Measurements from ENCODE around the gene ADAMTS12.
A peak's percentile ranks its signal among the peaks of the same experiment; 100 is the strongest.

The ADAMTS12 gene

DNA sequence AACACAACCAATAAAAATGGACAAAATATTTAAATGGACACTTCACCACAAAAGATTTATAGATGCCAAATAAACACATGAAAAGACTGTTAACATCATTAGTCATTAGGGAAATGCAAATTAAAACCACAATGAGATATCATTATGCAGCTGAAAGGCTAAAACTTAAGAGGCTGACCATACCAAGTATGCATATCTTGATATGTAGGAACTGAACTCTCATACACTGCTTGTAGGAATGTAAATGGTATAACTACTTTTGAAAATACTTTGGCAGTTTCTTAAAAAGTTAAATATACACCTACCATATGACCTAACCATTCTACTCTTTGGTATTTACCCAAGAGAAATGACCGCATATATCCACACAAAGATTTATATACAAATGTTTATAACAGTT lies 13.6 kb upstream of the ADAMTS12 start:
- DNase-seq: no peak

DNA sequence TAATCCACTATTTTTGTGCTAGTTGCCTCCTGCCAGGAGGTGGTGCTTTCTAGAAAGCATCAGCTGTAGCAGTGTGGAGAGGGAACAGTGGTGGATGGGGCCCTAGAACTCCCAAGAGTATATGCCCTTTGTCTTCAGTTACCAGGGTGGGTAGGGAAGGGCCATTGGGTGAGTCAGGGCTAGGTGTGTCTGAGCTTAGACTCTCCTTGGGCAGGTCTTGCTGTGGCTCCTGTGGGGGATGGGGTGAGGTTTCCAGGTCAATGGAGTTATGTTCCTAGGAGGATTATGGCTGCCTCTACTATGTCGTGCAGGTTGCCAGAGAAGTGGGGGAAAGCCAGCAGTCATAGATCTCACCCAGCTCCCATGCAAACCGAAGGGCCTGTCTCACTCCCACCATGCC lies 11.3 kb upstream of the ADAMTS12 start:
- no peak for DNase-seq

DNA sequence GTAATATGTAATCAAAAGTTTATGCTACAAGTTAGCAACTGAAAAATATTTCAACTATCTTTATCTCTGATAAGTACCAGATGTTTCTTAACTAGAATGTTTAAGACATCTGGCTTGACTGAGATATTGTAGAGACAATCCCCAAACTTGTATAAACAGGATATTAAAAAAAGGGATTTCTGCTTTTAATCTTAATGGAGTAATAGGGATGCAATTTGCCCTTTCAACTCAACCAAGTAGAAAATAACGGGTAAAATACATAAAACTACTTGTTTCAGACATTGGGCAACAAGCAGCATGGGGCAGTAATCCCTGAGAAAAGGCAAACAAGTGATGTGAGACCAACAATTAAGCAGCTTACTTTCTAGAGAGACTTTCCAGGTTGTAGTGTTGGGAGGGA lies 9.4 kb upstream of the ADAMTS12 start:
- no peak for DNase-seq

DNA sequence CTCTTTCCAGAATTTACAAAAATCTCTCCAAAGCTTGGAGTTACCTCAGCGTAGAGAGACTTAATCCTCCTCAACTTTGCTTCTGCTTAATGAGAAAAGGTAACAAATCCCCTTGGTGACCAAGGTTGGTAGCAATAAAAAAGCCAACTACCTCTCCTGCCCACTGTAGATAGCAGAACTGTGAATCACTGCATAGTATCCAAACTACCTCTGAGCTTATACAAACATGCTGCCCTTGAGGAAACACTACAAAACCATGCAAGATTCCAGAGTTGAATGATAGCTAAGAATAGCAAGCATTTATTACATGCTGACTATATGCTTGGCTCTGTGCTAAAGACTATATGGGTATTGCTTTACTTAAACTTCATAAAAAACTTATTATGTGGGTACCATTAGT lies 2.8 kb upstream of the ADAMTS12 start:
- DNase-seq: no peak

DNA sequence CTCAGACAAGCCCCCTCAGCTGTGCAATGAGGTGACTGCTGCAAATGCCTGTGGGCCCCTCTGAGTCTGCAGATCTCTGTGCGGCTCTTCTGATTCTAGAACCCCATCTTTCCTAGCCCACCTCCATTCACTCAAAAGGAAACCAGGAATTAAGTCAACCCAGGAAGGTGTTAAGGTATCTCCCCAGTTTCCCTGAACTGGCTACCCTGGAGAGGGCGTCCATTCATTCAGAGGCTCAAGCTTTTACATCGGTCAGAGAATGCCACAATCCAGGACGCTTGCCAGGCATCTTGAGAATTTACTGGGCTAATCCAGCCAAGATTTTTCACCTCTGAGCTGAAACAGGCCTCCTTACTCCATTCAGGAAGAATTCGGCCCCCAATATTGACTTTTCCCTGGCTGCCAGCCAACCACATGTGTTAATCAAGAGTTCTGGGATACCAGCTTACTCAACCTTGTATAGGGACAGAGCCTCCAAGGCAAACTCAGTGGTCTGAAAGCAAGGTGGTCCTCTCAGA lies 889 bp upstream of the ADAMTS12 start:
- DNase-seq: no peak

DNA sequence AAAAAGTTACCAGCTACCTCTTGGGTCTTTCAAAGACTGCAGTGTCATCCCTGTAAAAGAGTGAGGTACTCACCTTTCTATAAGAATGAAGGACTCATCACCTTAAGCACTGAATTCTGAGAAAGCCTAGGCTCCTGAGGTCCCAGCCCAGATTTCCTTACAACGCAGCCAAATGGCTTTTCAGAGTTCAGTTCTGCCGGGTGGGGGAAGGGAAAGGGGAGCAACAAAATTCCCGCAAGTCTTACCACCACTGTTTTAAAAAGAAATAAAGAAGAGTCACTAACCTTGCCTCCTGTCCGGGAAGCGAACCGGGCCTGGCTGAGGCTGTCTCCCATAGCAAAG lies 373 bp downstream of the ADAMTS12 start:
- no peak for DNase-seq

DNA sequence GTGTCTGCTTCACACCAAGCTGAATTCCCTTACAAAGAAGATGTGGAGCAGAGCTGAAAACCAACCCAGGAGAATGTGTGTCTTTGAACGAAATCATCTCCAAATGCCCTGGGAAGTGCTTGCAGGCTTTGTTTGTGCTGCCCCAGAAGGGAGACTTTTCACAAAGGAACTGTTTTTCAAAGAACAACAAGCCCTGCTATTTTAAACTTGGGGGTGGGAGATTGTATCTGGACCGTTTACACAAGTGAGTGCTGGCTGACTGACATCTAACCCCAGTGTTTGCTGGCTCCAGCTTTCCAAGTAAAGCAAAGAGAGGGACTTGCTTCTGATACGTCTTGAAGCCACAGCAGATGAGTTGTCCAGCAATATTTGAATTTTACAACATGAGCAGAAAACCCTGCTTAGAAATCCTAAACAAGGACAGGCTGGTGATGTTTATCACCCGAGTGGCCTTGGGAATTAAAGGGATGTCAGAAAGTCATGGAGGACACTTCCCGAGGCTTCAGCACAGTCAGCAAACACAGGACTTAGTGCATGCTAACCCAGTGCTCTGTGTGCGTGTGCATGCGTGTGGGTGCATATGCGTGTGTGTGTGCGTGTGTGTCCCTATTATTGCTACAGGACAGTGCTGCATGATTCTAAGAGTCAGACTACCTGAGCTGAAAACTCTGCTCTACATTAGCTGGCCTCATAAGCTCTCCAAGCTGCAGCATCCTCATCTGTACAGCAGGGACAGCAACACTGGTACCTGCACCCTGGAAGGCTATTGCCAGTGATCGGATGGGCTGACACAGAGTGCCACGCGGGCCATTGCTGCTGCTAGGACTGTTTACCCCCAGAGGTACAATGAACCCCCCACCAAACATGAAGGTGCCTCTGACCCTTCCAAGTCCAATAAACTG lies 1.4 kb downstream of the ADAMTS12 start:
- DNase-seq: no peak

DNA sequence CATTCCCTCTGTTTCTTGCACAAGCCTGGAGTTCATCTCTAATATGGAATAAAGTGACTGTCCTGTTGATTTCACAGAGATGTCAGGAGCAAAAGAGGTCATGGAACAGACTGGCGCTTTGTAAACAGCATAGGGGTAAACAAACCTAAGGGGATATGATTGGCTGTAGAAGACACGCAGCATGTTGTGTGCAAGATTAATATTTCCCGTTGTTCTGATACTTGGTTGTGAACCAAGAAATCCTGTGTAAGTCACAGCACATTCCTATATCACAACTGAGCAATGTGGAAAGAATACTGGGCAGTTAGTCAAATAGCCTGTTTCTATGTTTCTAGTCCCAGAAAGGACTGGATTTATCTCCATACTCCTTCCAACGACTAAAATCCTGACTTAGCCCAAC lies 3.2 kb downstream of the ADAMTS12 start:
- no peak for DNase-seq

DNA sequence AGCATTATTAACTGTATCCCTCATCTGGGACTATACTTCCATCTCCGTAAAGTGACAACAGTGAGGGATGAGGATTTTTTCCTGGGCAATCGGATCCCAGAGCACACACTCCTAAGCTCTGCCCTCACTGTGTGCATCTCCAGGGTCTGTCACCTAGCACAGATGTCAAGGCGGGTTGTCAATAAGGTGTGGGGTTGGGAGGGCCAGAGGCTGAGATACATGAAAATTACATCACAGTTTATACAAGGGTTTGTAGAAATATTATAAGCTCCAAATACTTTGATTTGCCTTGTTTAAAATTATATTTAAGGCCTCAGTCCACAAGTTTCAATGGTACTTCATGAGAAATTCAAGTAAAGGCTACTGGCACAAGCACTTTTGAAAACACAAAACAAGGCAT lies 4.5 kb downstream of the ADAMTS12 start:
- no peak for DNase-seq

DNA sequence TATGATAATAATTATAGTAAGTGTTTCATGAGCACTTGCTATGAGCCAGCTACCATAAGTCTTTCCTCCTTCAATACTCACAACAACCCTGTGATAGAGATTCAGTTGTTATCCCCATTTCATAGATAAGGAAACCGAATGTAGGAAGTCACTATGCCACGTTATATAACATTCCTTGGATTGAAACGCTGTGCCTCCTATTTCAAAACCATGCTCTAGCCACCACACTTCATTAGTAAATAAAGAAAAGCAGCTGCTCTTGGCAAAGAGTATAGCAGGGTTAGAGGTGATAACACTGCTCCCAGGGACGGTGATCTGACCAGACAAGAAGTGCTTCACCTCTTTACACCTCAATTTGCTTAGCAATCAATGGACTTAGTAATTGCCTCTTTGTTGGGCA lies 5.5 kb downstream of the ADAMTS12 start:
- DNase-seq: no peak

DNA sequence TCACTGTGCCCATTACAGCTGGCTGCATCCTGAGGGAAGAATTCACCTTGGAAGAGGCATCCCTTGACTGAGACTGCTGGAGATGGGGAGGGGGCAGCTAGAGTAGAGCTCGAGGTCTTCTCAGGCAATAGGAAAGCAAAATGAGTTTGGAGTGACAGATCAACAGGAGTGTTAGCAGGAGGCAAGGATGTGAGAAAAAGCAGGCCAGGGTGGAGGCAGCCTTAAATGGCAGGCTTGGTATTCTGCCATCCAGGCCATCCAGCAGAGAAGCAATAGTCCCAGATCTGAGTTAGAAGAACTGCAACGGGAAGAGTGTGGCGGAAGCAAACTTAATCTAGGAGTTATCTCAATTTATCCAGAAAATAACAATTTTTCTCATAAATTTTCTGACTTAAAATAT lies 6.1 kb downstream of the ADAMTS12 start:
- no peak for DNase-seq

DNA sequence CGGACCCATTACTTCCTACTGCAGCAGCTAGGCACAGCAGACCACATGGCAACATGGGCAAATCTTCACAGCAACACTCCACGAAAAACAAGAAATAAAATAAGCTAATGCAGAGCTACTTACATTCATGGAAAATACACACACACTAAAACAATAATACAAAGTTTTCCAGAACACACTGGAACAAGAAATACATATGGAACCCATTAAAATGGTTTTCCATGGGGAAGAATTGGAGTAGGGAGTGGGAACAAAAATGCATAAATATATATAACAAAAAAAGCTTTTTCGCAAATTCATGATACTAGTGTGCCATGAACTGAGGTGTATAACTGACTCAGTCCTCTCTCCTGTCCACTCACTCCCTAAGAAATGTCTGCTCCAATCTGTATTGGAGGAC lies 8.3 kb downstream of the ADAMTS12 start:
- DNase-seq: no peak

DNA sequence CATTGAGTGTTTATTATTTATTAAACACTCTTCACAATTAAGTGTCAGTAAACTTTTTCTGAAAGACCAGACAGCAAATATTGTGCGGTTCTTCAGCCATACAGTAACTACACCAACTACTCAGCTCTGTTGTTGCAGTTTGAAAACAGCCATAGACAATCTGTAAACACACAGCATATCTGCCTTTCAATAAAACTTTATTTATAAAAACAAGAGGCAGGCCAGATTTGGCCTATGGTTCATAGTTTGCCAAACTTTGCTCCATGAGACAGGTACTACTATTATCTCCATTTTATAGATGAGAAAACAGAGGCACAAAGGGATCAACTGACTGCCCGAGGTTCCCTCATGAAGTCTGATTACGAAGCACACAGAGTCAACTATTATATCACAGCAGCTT lies 11.5 kb downstream of the ADAMTS12 start:
- DNase-seq: no peak

DNA sequence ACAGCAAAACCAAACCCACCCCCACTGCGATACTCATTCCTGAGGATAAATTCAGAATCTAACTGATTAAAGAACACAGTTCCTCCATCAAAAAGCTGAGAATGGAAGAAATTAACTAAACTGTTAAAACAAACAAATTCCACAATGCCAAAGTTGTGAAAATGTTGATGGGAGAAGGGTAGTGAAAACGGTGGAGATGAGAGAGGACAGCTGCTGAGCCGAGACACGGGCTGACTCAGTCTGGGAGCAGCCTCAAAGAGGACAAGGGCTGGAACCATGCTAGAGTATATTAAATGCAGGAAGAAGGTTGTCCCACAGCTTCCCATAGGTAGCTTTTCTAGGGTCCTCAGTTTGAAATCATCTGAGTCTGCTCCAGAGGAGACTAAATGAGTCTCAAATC lies 14.3 kb downstream of the ADAMTS12 start:
- DNase-seq: no peak

DNA sequence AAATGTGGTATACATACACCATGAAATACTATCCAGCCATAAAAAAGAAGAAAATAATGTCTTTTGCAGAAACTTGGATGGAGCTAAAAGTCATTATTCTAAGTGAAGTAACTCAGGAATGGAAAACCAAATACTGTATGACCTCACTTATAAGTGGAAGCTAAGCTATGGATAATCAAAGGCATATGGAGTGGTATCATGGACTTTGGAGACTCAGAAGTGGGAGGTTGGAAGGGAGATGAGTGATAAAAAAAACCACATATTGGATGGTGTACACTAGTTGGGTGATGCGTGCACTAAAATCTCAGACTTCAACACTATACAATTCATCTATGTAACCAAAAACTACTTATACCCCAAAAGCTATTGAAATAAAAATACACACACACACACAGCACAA lies 24.5 kb downstream of the ADAMTS12 start:
- DNase-seq: no peak

DNA sequence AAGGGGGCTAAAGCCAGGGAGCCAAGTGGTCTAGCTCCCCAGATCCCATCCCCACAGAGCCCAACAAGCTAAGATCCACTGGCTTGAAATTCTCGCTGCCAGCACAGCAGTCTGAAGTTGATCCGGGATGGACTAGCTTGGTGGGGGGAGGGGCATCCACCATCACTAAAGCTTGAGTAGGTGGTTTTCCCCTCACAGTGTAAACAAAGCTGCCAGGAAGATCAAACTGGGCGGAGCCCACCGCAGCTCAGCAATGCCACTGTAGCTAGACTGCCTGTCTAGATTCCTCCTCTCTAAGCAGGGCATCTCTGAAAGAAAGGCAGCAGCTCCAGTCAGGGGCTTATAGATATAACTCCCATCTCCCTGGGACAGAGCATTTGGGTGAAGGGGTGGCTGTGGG lies 32.6 kb downstream of the ADAMTS12 start:
- peak; percentile 9 for DNase-seq

DNA sequence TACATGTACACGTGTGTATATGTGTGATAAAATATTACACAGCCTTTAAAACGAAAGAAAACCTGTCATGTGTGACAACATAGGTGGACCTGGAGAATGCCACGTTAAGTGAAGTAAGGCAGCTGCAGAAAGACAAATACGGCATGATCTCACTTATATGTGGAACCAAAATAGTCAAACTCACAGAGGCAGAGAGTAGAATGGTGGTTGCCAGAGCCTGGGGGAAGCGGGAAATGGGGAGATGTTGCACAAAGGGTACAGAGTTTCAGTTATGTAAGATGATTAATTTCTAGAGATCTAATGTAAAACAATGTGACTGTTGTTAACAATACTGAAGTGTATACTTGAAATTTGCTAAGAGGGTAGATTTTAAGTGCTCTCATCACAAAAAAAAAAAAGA lies 34.8 kb downstream of the ADAMTS12 start:
- DNase-seq: no peak

DNA sequence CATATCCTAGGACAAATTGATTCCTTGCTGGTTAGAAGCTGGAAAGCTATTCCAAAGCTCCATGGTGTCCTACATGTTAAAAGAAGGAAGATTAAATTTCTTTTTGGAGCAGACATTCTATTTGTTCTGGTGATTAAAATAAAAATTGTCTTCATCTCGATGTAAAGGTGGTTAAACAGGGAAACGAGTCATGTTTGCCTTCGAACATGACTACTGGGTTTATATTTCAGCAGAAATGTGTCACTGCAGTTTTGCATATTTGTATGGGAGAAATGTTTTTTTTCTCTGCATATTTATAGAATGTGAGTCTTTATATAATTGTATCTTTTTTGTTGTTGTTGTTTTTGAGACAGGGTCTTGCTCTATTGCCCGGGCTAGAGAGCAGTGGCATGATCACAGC lies 36.4 kb downstream of the ADAMTS12 start:
- DNase-seq: no peak

DNA sequence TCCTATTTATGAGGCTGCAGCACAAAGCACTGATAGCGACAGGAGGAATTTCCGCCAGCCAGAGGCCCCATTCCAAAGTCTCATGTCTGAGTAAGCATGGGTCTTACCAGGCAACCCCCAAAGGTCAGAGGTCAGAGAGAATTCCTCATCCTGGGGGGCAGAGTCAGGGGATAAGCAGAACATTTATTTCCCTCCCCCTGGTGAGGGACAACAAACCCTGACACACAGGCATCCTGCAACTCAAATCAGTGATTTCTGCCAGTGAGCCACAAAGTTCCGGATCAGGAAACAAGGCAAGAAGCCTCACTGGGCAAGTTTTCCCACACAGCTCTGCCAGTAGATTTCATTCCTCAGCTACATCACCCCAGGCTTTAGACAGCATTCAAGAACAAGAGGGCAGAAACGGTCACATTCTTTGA lies 37.0 kb downstream of the ADAMTS12 start:
- DNase-seq: no peak

DNA sequence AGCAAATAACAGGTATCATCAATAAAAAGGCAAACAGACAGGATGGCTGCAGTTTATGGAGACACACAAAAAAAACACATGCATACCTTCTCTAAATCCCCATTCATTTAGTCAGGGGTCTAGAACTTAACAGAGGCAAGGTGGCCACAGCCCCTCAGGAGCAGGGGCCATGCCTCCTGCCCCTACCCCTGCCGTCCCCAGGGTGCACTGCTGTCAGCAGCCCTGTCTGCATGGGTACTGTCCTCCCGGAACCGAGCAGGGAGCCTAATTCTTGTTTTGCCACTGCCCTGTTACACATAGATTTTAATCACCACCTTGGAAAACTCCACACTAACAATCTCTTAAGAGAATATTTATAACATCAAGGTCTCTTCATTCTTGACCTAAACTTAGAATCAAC lies 39.0 kb downstream of the ADAMTS12 start:
- DNase-seq: no peak

DNA sequence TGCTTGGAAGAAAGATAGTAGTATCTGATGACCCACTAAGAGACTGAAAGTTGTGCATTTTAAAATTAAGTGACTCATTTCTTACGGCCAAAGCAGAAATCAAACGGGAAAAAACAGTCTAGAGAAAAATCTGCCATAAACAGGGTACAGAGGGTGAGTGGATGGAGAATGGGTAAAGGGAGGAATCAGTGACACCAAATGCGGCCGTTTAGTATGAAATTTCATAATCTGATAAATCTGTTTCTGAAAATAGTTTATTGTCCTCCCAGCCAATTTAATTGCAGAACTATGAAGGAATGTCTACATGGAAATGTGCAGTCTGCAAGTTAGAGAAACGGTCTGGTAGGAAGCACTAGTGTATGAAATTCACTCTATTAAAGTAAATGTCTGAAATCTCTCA lies 39.5 kb downstream of the ADAMTS12 start:
- no peak for DNase-seq

DNA sequence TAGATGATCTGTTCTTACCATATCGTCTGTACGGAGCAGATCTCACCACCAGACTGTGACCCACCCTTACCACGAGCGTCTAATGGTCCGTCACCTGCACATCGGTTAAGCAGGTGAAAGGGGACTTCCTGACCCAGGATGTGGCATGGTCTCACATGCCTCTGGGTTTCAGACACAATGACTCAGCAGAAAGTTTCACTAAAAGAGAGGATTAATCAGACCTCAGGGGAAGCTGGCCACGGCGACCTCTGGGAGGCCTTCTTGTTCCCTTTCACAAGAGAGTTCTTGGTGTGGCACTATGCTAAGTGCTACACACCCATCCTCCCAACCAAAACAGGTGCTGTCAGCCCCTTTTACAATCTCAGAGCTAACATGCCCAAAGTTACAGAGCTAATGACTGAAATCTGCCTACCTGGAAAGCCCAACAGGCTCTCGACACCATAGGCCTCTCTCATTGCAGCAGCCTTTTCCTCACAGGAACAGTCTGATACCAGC lies 41.6 kb downstream of the ADAMTS12 start:
- DNase-seq: peak; percentile 29

DNA sequence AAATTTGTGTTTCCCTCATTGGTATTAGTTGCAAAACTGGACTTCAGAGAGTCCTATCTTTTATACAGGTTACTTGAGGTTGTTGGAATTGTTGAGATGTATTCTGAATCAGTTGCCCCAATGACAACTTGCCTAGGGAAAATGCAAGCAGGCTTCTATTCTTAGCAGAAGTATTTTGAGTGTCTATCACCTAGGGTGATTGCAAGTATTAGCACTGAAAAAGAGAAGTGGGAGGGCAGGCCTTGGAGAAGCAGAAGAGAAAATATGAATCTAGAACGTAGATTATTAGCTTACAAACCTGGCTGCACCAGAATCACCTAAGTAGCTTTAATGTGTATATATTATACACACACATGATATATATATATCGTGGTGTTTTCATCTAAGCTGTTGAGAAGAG lies 43.2 kb downstream of the ADAMTS12 start:
- no peak for DNase-seq

DNA sequence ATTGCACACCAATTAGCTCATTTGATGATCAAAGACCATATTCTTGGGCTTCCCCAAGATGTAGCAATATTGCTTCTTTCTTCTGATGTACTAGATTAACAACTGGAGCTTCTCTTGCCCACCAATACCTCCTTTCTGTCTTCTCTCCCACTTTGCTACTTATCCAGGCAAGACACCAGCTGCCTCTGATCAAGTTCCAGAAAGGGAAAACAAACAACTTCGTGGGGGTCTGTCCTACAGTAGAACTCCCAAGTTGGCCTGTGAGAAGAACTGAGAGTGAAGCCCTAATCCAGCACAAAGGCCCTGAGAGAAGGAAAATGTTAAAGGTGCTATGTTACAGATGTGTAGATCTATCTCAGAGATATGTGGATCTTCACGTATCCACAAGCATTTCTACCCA lies 44.9 kb downstream of the ADAMTS12 start:
- no peak for DNase-seq

DNA sequence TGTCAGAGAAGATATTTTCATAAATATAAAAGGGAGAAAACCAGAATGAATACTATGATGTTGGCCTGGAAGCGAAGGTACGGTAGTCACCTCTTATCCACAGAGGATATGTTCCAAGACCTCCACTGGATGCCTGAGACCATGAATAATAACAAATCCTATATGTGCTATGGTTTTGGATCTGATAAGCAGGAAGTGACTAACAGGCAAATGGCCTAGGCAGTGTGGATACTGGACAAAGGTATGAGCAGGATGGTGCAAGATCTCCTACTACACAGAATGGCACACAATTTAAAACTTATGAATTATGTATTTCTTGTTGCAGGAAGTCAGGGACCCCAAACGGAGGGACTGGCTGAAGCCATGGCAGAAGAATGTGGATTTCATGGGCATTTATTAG lies 48.2 kb downstream of the ADAMTS12 start:
- no peak for DNase-seq

Measured in stimulated activated CD4-positive, alpha-beta T cell treated with anti-CD3 and anti-CD28 coated beads, Interleukin-4, amount 100 ng/mL, for 24 hours (primary cell).